ENCODE results near the gene RNH1.

DNA sequence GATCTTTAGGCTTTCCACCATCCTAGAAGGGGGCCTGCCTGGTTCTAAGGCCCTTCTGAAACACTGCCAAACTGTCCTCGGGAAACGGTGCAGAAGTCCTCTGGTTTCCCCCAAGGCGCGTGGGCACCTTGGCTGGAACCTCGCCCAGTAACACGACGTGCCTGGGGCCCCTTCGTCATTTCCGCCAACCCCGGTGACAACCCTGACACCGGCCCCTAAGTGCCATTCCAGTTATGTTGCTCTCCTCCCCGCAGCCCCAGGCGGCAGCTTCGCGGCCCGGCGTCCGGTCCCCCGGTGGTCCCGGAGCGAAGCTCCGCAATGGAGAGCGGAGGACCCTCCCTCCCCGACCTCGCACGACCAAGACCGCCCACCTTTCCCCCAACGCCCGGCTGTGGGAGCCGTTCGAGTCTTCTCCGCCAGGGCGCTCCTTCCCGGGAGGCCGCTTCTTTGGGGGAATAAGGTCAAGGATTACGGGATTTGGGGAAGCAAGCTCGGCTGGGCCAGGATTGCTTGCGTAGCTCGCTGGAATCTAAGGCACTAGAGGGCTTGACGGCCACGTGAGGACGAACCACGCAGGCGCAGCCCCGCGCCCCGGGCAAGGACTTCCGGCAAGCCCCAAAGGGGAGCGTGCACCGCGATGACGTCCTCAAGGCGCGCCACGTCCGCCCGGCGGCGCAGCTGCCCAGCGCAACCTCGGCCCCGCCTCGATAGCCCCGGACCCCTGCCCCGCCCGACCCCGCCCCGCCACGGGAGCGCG, 626 bp downstream of the RNH1 start:
- TF ChIP-seq POLR2A (IDR thresholded peaks at IDR 0.05; ENCODE audit: low read length) (peak; percentile 85), GATA1 (IDR thresholded peaks at IDR 0.05; ENCODE audit: low read depth, low read length) (no peak)

Data from erythroblast (primary cell).